IMR-90 (cell line): ENCODE results near the gene DENND1C. TPM values are rescaled to one million over a fixed set of nuclear protein-coding genes. Genes with fewer than 3 reads are reported as not detected.

Experiments
- ATAC-seq: fragments of 200-7000 bp; cut with Tn5 transposase; 2 replicates; pipeline ENCODE4 v1.9.1; 2020; ENCODE audit warnings: low read depth, mild to moderate bottlenecking, moderate library complexity
- BruUV-seq: library from RNA; stranded (reverse); fragments of 400-500 nt; replicated peaks from 2 replicates; lab custom pipeline; 2021; lab: Mats Ljungman, UMichigan
- CTCF ChIA-PET: fragments of 300-600 bp; formaldehyde crosslinking; extraction: SDS; loops from one replicate; lab custom pipeline; 2021; ENCODE audit warnings: antibody characterized with exemption; lab: Yijun Ruan, JAX
- POLR2A ChIA-PET: fragments of 300-600 bp; sonication (Branson Sonifier 250); formaldehyde crosslinking; loops from one replicate; lab custom pipeline; 2022; ENCODE audit warnings: antibody characterized with exemption; ENCODE audit not compliant: unreplicated experiment; lab: Charles Lee
- DNase-seq: peaks from one replicate; pipeline ENCODE4 v3.0.0; 2013
- H2AFZ ChIP-seq: replicated peaks from 2 replicates; pipeline ENCODE3; 2013; ENCODE audit warnings: low read length, mild to moderate bottlenecking; ENCODE audit not compliant: poor library complexity
- H2AK5ac ChIP-seq: 2 replicates; pipeline ENCODE4 v1.6.1; 2013; ENCODE audit warnings: low read depth, low read length, inconsistent platforms
- H2AK9ac ChIP-seq: replicated peaks from 2 replicates; pipeline ENCODE3; 2013; ENCODE audit warnings: mild to moderate bottlenecking, low read depth, low read length, moderate library complexity; ENCODE audit not compliant: poor library complexity
- H2BK120ac ChIP-seq: 2 replicates; pipeline ENCODE4 v1.6.1; 2013; ENCODE audit warnings: low read depth, low read length, inconsistent platforms
- H2BK15ac ChIP-seq: 3 replicates; pipeline ENCODE4 v1.6.1; 2013; ENCODE audit warnings: low read depth, low read length, inconsistent platforms
- H2BK20ac ChIP-seq: 2 replicates; pipeline ENCODE4 v1.6.1; 2013; ENCODE audit warnings: low read depth, mild to moderate bottlenecking, inconsistent platforms, low read length, moderate library complexity
- H2BK5ac ChIP-seq: 2 replicates; pipeline ENCODE4 v1.6.1; 2013; ENCODE audit warnings: mild to moderate bottlenecking, low read depth, low read length, inconsistent platforms; ENCODE audit not compliant: poor library complexity, severe bottlenecking
- H3K14ac ChIP-seq: replicated peaks from 2 replicates; pipeline ENCODE4 v1.6.1; 2013; ENCODE audit warnings: low read depth, low read length, inconsistent platforms
- H3K18ac ChIP-seq: 2 replicates; pipeline ENCODE4 v1.6.1; 2013; ENCODE audit warnings: low read depth, low read length, control low read depth
- H3K23ac ChIP-seq: 2 replicates; pipeline ENCODE4 v1.6.1; 2013; ENCODE audit warnings: low read depth, low read length, inconsistent platforms
- H3K27ac ChIP-seq: 2 replicates; pipeline ENCODE4 v1.5.1; 2013; ENCODE audit warnings: mild to moderate bottlenecking, control low read depth, low read length; ENCODE audit not compliant: insufficient read depth
- H3K27me3 ChIP-seq: 2 replicates; pipeline ENCODE4 v1.6.1; 2013; ENCODE audit warnings: low read length; ENCODE audit not compliant: control insufficient read depth, insufficient read depth
- H3K36me3 ChIP-seq: 2 replicates; pipeline ENCODE4 v1.6.1; 2013; ENCODE audit warnings: low read length, mixed read lengths; ENCODE audit not compliant: control insufficient read depth, insufficient read depth
- H3K4ac ChIP-seq: 2 replicates; pipeline ENCODE4 v1.6.1; 2013; ENCODE audit warnings: low read depth, low read length, inconsistent platforms
- H3K4me1 ChIP-seq: 2 replicates; pipeline ENCODE4 v1.6.1; 2013; ENCODE audit warnings: low read length, mixed read lengths; ENCODE audit not compliant: control insufficient read depth, insufficient read depth
- H3K4me2 ChIP-seq: 2 replicates; pipeline ENCODE4 v1.6.1; 2013; ENCODE audit warnings: low read depth, mild to moderate bottlenecking, control low read depth, low read length, moderate library complexity
- H3K4me3 ChIP-seq: 2 replicates; pipeline ENCODE4 v1.5.1; 2013; ENCODE audit warnings: low read depth, mild to moderate bottlenecking, control low read depth, low read length, moderate library complexity; ENCODE audit not compliant: insufficient read depth
- H3K56ac ChIP-seq: 2 replicates; pipeline ENCODE4 v1.6.1; 2013; ENCODE audit warnings: low read length, inconsistent platforms; ENCODE audit not compliant: insufficient read depth; ENCODE audit errors: extremely low read depth
- H3K79me1 ChIP-seq, 2 experiments: 2 replicates each; pipeline ENCODE4 v1.6.1; 2013; ENCODE audit warnings: low read length in 2 of 2, inconsistent platforms in 1 of 2, low read depth in 1 of 2
- H3K9ac ChIP-seq: 2 replicates; pipeline ENCODE4 v1.6.1; 2013; ENCODE audit warnings: low read depth, low read length, control low read depth
- H3K9me1 ChIP-seq: 2 replicates; pipeline ENCODE4 v1.6.1; 2013; ENCODE audit warnings: low read length, inconsistent platforms; ENCODE audit not compliant: insufficient read depth
- H3K9me3 ChIP-seq: 2 replicates; pipeline ENCODE4 v1.6.1; 2013; ENCODE audit warnings: low read length; ENCODE audit not compliant: control insufficient read depth, insufficient read depth
- H4K20me1 ChIP-seq: 2 replicates; pipeline ENCODE4 v1.6.1; 2013; ENCODE audit warnings: low read length, inconsistent platforms; ENCODE audit not compliant: insufficient read depth
- H4K5ac ChIP-seq: 2 replicates; pipeline ENCODE4 v1.6.1; 2013; ENCODE audit warnings: mild to moderate bottlenecking, low read depth, low read length, control low read depth
- H4K8ac ChIP-seq, 2 experiments: 2 replicates each; pipeline ENCODE4 v1.6.1; 2013; ENCODE audit warnings: low read depth in 2 of 2, low read length in 2 of 2, control low read depth in 1 of 2, inconsistent platforms in 1 of 2
- H4K91ac ChIP-seq: 2 replicates; pipeline ENCODE4 v1.6.1; 2013; ENCODE audit warnings: low read depth, low read length, inconsistent platforms; ENCODE audit not compliant: insufficient read depth
- BHLHE40 ChIP-seq: fragments of 150-350 bp; IDR thresholded peaks from 2 replicates; pipeline ENCODE4 v1.6.1; 2016; ENCODE audit warnings: mild to moderate bottlenecking, low read depth, low read length
- CEBPB ChIP-seq: IDR thresholded peaks from 2 replicates; pipeline ENCODE4 v1.6.1; 2012; ENCODE audit warnings: low read depth, low read length, improper control_type of control experiment
- CHD1 ChIP-seq: IDR thresholded peaks from 2 replicates; pipeline ENCODE4 v1.6.1; 2012; ENCODE audit warnings: low read depth, low read length, improper control_type of control experiment
- CTCF ChIP-seq: conservative IDR thresholded peaks from 2 replicates; pipeline ENCODE4 v1.5.1; 2012; ENCODE audit warnings: mild to moderate bottlenecking, low read depth, low read length, improper control_type of control experiment
- FOS ChIP-seq: fragments of 150-350 bp; IDR thresholded peaks from 2 replicates; pipeline ENCODE4 v1.6.1; 2016; ENCODE audit warnings: low read depth, low read length
- MAFK ChIP-seq: IDR thresholded peaks from 2 replicates; pipeline ENCODE4 v1.6.1; 2012; ENCODE audit warnings: low read depth, low read length, improper control_type of control experiment
- MXI1 ChIP-seq: IDR thresholded peaks from 2 replicates; pipeline ENCODE4 v1.6.1; 2012; ENCODE audit warnings: low read depth, mild to moderate bottlenecking, low read length, moderate library complexity, borderline replicate concordance
- NFE2L2 ChIP-seq: fragments of 150-350 bp; IDR thresholded peaks from 2 replicates; pipeline ENCODE4 v1.6.1; 2016; ENCODE audit warnings: low read depth, mild to moderate bottlenecking, low read length
- RAD21 ChIP-seq: IDR thresholded peaks from 2 replicates; pipeline ENCODE4 v1.6.1; 2012; ENCODE audit warnings: low read length, improper control_type of control experiment
- RFX5 ChIP-seq: IDR thresholded peaks from 2 replicates; pipeline ENCODE4 v1.8.0; 2012; ENCODE audit warnings: low read depth, mild to moderate bottlenecking, low read length, moderate library complexity
- SMC3 ChIP-seq: fragments of 150-350 bp; IDR thresholded peaks from 2 replicates; pipeline ENCODE4 v1.6.1; 2016; ENCODE audit warnings: low read depth, mild to moderate bottlenecking, antibody characterized with exemption, low read length, moderate library complexity
- USF2 ChIP-seq: fragments of 150-350 bp; IDR thresholded peaks from 2 replicates; pipeline ENCODE4 v1.6.1; 2017; ENCODE audit warnings: mild to moderate bottlenecking, antibody characterized with exemption, low read length, low read depth
- WGBS, 2 experiments: methylation state at CpG; one replicate each; pipeline versions ENCODE4 v1.1.5 to v1.1.7; 2013; ENCODE audit warnings: missing lambda C conversion rate in 2 of 2; ENCODE audit not compliant: insufficient read length in 1 of 2; ENCODE audit errors: extremely low coverage in 2 of 2; 5-methylcytosine and 5-hydroxymethylcytosine counted together
- dilution Hi-C: fragments of 300-500 bp; cut with HindIII; formaldehyde crosslinking; loops from one replicate; pipeline ENCODE4 v1.14.3; 2018; ENCODE audit warnings: low sequenced_read_pairs; ENCODE audit not compliant: unreplicated experiment
- in situ Hi-C: fragments of 300-500 bp; cut with MboI; formaldehyde crosslinking; loops from 3 replicates; pipeline ENCODE4 v1.14.3; 2019; ENCODE audit warnings: low sequenced_read_pairs, inconsistent platforms, mixed read lengths
- intact Hi-C: fragments of 100-400 bp; cut with micrococcal nuclease; formaldehyde crosslinking; loops from 2 replicates; pipeline ENCODE4 v1.10.0; 2022
- polyA plus RNA-seq, 3 experiments: library from polyadenylated mRNA; depleted of rRNA; stranded (reverse); fragments of >200 nt; gene quantifications; 2 replicates each; pipeline ENCODE4 v1.2.3, GENCODE V29; 2012; ENCODE audit warnings: low replicate concordance in 1 of 3
- total RNA-seq: library from RNA; depleted of rRNA; stranded (reverse); fragments of >200 nt; gene quantifications from 2 replicates; pipeline ENCODE4 v1.2.3, GENCODE V29; 2012

DENND1C gene
- total and polyA plus RNA-seq, 2 of the 4 experiments (the other 2 are of a cell fraction): not detected

GRCh38 chr19:6464070-6464873, 17.3 kb downstream of the DENND1C start, which contains the start of gene CRB3:
CRB3 (plus strand) TSS chr19:6464271; CDS start chr19:6464702, 431 bp downstream.
- dilution Hi-C loops (no loop called here), intact Hi-C loops (no loop called here), in situ Hi-C loops (no loop called here)
- H3K36me3 ChIP-seq: no peaks in the 10 kb centered on the region
- H3K4me1 ChIP-seq: no peaks in the 10 kb centered on the region
- no peak within 1 kb of the TSS for H3K9ac ChIP-seq
- no peaks in the 10 kb centered on the region for H3K79me1 ChIP-seq
- no peak within 1 kb of the TSS for H4K8ac ChIP-seq
- no peak within 1 kb of the TSS for H3K4ac ChIP-seq
- no TSS peak for BruUV-seq
- no peak within 1 kb of the TSS for H2AK9ac ChIP-seq
- no peak within 1 kb of the TSS for H3K4me2 ChIP-seq
- no peak within 1 kb of the TSS for H2BK120ac ChIP-seq
- H3K23ac ChIP-seq: no peak within 1 kb of the TSS
- H2BK15ac ChIP-seq: no peak within 1 kb of the TSS
- no peaks in the 10 kb centered on the region; the same call in 1 of the 2 replicates for H3K9me1 ChIP-seq
- ChIA-PET POLR2A (no interaction called here), CTCF (no interaction called here)
- H3K27ac ChIP-seq: no peak within 1 kb of the TSS
- no peak for TF ChIP-seq CHD1
- TF ChIP-seq BHLHE40: no peak
- no peak for TF ChIP-seq CTCF
- TF ChIP-seq RAD21: no peak
- no peak for TF ChIP-seq MXI1
- TF ChIP-seq RFX5: no peak
- no peak for TF ChIP-seq NFE2L2
- TF ChIP-seq MAFK: no peak
- TF ChIP-seq CEBPB: no peak
- TF ChIP-seq SMC3: no peak
- TF ChIP-seq FOS: no peak
- no peak for TF ChIP-seq USF2
- no peak within 1 kb of the TSS for H4K5ac ChIP-seq
- no peak within 1 kb of the TSS for H2AFZ ChIP-seq
- no peak within 1 kb of the TSS for H2BK20ac ChIP-seq
- no peak within 1 kb of the TSS for H3K56ac ChIP-seq
- H2BK5ac ChIP-seq: no peak within 1 kb of the TSS
- H3K27me3 ChIP-seq: peaks cover 27% of the 10 kb centered on the region
- ATAC-seq (no peak), DNase-seq (no peak)
- H2AK5ac ChIP-seq: no peak within 1 kb of the TSS
- no peaks in the 10 kb centered on the region for H3K9me3 ChIP-seq
- H3K14ac ChIP-seq: no peak within 1 kb of the TSS
- no peaks in the 10 kb centered on the region for H4K20me1 ChIP-seq
- 2% methylated on average over 19 of the region's 65 CpGs; no CpG with 5 or more reads in 1 of the 2 experiments for WGBS, 2 experiments
- no peak within 1 kb of the TSS for H4K91ac ChIP-seq
- H3K4me3 ChIP-seq: no peak within 1 kb of the TSS
- H3K18ac ChIP-seq: no peak within 1 kb of the TSS
